NK-92 (cell line): ENCODE results near the gene CSAD.
"Not testable (repeated sequence)": the region's sequence is repeated elsewhere in the genome, so short reads cannot be mapped to it uniquely, and the experiment has no call there.

Experiments
- DNase-seq: peaks from one replicate; lab custom pipeline; 2025; ENCODE audit not compliant: unreplicated experiment; lab: John Stamatoyannopoulos, UW

CSAD gene

GRCh38 chr12:53180931-53181645 lies 363 bp upstream of the CSAD start:
- DNase-seq = no peak

GRCh38 chr12:53179687-53180219 lies 972 bp downstream of the CSAD start:
- DNase-seq = no peak

GRCh38 chr12:53178803-53179202 lies 1.9 kb downstream of the CSAD start:
- DNase-seq = not testable (repeated sequence)

GRCh38 chr12:53177447-53177846 lies 3.3 kb downstream of the CSAD start:
- not testable (repeated sequence) for DNase-seq

- no peak for DNase-seq
Measured at GRCh38 chr12:53176750-53177149, 4.0 kb downstream of the CSAD start.

GRCh38 chr12:53174881-53175491 lies 5.7 kb downstream of the CSAD start:
- DNase-seq = no peak

GRCh38 chr12:53173085-53173715 lies 7.5 kb downstream of the CSAD start:
- no peak for DNase-seq

GRCh38 chr12:53172352-53172751 lies 8.4 kb downstream of the CSAD start:
- DNase-seq = no peak

- no peak for DNase-seq
Measured at GRCh38 chr12:53171725-53172329, 8.9 kb downstream of the CSAD start.

GRCh38 chr12:53170876-53171724 lies 9.6 kb downstream of the CSAD start:
- no peak for DNase-seq

- DNase-seq = no peak
Measured at GRCh38 chr12:53170215-53170614, 10.5 kb downstream of the CSAD start.

- no peak for DNase-seq
Measured at GRCh38 chr12:53169644-53170043, 11.1 kb downstream of the CSAD start.

- no peak for DNase-seq
Measured at GRCh38 chr12:53166837-53167236, 13.9 kb downstream of the CSAD start.

- not testable (repeated sequence) for DNase-seq
Measured at GRCh38 chr12:53163008-53163407, 17.7 kb downstream of the CSAD start.

- no peak for DNase-seq
Measured at GRCh38 chr12:53161119-53161911, 19.4 kb downstream of the CSAD start.

- DNase-seq = no peak
Measured at GRCh38 chr12:53160673-53161072, 20.1 kb downstream of the CSAD start.

GRCh38 chr12:53160000-53160399 lies 20.7 kb downstream of the CSAD start:
- DNase-seq = no peak

GRCh38 chr12:53159195-53159839 lies 21.4 kb downstream of the CSAD start:
- no peak for DNase-seq

GRCh38 chr12:53152390-53152789 lies 28.3 kb downstream of the CSAD start:
- DNase-seq = no peak
